ENCODE results near the gene LRRFIP1. TPM values are rescaled to one million over a fixed set of nuclear protein-coding genes. Genes with fewer than 3 reads are reported as not detected.

LRRFIP1 gene
- total RNA-seq, 1 donor from 2014 or later, result 134 TPM

DNA sequence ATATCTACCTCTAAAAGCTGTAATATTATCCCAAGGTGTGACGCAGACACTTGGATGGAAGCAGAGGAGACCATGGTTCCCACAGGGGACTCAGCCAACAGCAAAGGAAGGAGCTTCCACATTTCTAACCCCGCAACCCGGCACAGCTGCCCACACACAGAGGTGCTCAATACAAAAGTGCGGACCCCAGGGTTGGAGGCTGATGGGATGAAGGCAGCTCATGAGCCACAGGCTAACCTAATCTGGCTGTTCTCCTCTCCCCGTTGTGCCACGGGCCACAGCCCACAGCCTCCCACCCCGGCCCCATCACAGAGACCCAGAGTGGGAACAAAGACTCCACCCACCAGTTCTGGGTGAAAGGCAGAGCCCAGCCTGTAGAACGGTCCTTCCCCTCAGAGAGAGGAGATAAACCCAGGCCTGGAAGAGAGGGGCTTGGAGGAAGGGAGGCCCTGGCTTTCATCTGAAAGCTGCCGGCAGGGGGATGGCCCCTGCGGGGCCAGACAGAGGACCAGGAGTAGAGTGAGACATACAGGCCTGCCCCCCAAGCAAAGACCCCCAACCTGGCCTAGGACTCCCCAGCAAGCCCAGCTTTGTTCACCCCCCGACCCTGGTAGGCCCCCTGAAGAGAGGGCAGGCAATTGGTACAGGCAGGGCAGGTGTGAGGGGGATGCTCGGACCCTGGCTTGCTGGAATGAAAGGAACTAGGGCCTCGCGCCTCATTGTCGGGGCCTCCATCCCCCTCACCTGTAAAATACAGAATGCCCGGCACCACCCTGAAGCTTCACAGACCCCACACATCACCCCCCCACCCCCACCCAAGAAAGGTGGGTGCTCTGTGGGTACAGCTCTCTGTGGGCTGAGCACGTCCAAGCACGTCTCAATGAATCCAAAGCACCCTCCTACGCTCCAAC, 43.7 kb upstream of the LRRFIP1 start:
- H3K4me3 Mint-ChIP-seq, result no peak overlapping the region
- TF ChIP-seq, protein P1, sequence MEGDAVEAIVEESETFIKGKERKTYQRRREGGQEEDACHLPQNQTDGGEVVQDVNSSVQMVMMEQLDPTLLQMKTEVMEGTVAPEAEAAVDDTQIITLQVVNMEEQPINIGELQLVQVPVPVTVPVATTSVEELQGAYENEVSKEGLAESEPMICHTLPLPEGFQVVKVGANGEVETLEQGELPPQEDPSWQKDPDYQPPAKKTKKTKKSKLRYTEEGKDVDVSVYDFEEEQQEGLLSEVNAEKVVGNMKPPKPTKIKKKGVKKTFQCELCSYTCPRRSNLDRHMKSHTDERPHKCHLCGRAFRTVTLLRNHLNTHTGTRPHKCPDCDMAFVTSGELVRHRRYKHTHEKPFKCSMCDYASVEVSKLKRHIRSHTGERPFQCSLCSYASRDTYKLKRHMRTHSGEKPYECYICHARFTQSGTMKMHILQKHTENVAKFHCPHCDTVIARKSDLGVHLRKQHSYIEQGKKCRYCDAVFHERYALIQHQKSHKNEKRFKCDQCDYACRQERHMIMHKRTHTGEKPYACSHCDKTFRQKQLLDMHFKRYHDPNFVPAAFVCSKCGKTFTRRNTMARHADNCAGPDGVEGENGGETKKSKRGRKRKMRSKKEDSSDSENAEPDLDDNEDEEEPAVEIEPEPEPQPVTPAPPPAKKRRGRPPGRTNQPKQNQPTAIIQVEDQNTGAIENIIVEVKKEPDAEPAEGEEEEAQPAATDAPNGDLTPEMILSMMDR (IDR thresholded peaks at IDR 0.05), result no peak
- ChIA-PET CTCF (interaction anchor here (1.1 to 1.2 kb wide), 2 partner anchors 11 to 161 kb away, joined by 4 read pairs; no protein-coding TSS in a partner anchor), POLR2A (no interaction called here)
- ATAC-seq (ENCODE audit: low read depth) (no peak), DNase-seq (no peak)
- no peaks in the 10 kb centered on the region for H3K9me3 Mint-ChIP-seq
- H3K36me3 Mint-ChIP-seq (ENCODE audit: low read depth), result no peaks in the 10 kb centered on the region
- intact Hi-C loops (cut with micrococcal nuclease), result no loop called here
- no peak overlapping the region for H3K27ac Mint-ChIP-seq
- H3K27me3 Mint-ChIP-seq, result peaks cover 7% of the 10 kb centered on the region
- peaks cover 2% of the 10 kb centered on the region for H3K4me1 Mint-ChIP-seq

GRCh38 chr2:237585590-237586221, 41.7 kb upstream of the LRRFIP1 start:
- H3K4me1 Mint-ChIP-seq, result peaks cover 2% of the 10 kb centered on the region
- no peak overlapping the region for H3K27ac Mint-ChIP-seq
- intact Hi-C loops (cut with micrococcal nuclease), result no loop called here
- DNase-seq (no peak), ATAC-seq (ENCODE audit: low read depth) (no peak)
- ChIA-PET CTCF (interaction anchor here (0.9 to 1.1 kb wide), 2 partner anchors 73 to 159 kb away, joined by 3 to 5 read pairs; no protein-coding TSS in a partner anchor), POLR2A (no interaction called here)
- H3K4me3 Mint-ChIP-seq, result no peak overlapping the region
- TF ChIP-seq, protein P1 (IDR thresholded peaks at IDR 0.05), result no peak
- no peaks in the 10 kb centered on the region for H3K36me3 Mint-ChIP-seq (ENCODE audit: low read depth)
- peaks cover 7% of the 10 kb centered on the region for H3K27me3 Mint-ChIP-seq
- no peaks in the 10 kb centered on the region for H3K9me3 Mint-ChIP-seq

- ChIA-PET POLR2A (no interaction called here), CTCF (interaction anchor here (2.3 kb wide), 1 partner anchor 16 kb away, joined by 6 read pairs; no protein-coding TSS in a partner anchor)
- no peaks in the 10 kb centered on the region for H3K9me3 Mint-ChIP-seq
- peaks cover 7% of the 10 kb centered on the region for H3K4me1 Mint-ChIP-seq
- H3K27ac Mint-ChIP-seq, result no peak overlapping the region
- DNase-seq, result no peak
- TF ChIP-seq, protein P1 (IDR thresholded peaks at IDR 0.05), result no peak
- H3K36me3 Mint-ChIP-seq (ENCODE audit: low read depth), result no peaks in the 10 kb centered on the region
- H3K4me3 Mint-ChIP-seq, result no peak overlapping the region
- no peak for ATAC-seq (ENCODE audit: low read depth)
- intact Hi-C loops (cut with micrococcal nuclease), result no loop called here
- peaks cover 7% of the 10 kb centered on the region for H3K27me3 Mint-ChIP-seq
Observed at GRCh38 chr2:237588044-237588696, 39.2 kb upstream of the LRRFIP1 start.

DNA sequence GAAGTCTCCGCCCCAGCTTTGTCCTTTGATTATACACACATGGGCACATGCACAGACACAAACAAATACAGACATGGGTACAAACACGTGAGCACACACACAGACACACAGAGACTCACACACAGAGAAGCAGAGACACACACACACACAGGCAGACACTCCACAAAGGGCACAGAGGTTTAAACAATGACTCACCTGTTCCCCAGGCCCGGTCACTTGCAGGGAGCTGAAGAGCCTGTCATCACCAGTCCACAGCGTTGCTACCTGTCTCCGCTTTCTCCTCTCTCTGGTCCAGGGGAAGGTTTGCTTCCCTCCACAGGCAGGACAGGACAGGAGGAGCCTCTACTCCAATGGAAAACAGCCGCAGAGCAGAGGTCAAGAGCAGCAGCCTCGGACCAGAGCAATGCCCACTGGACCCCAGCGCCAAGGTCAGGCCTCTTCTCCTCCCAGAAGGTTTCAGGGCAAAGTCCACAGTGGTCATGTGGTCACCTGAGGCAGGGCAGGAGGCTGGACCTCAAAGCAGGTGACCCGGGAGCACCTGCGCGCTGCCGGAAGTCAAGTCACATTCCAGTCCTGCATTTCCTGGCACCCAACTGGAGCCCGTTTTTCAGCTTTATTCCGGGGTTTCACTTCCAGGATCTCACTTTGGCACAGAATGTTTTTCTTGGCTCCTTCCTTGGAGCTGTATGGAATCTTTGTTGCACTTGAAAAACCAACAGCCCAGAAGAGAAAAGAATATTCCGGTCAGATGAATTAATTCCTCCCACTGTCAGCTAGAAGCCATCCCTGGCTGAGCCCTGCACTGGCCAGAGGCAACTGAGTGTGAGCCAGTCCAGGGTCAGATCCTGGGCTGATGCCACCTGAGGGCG, 36.9 kb upstream of the LRRFIP1 start, which contains the start of gene RAB17:
RAB17 (minus strand) TSS at position 463 of the 869 bp plus-strand sequence. CDS start 4,580 bp downstream, outside the sequence.
- ATAC-seq (ENCODE audit: low read depth), result no peak
- no peak for DNase-seq
- Mint-ChIP-seq H3K27ac (no peak within 1 kb of the TSS), H3K4me3 (no peak within 1 kb of the TSS), H3K36me3 (ENCODE audit: low read depth) (no peaks in the 10 kb centered on the region), H3K27me3 (peaks cover 3% of the 10 kb centered on the region), H3K9me3 (no peaks in the 10 kb centered on the region), H3K4me1 (peaks cover 9% of the 10 kb centered on the region)
- CTCF ChIA-PET, result no interaction called here
- TF ChIP-seq, protein P1 (IDR thresholded peaks at IDR 0.05), result no peak
- intact Hi-C loops (cut with micrococcal nuclease), result no loop called here
- POLR2A ChIA-PET, result no interaction called here

Data from activated B cell treated with CpG ODN at 0.5 μM for 24 hours (primary cell).